HG02973 (cell line): Measurements from ENCODE around the gene ATRX.
"Not testable (repeated sequence)": the region's sequence is repeated elsewhere in the genome, so short reads cannot be mapped to it uniquely, and the experiment has no call there.

Experiments
- ATAC-seq: cut with Tn5 transposase; IDR thresholded peaks from one replicate; pipeline ENCODE4 v1.9.1; 2021; ENCODE audit warnings: moderate library complexity; ENCODE audit not compliant: unreplicated experiment

Gene ATRX

GRCh38 chrX:77785486-77786364 is at the start of gene ATRX:
Gene ATRX, minus strand, starts transcription at chrX:77786216. Its CDS starts 215 bp downstream, at chrX:77786001.
- peak; percentile 95 for ATAC-seq

- not testable (repeated sequence) for ATAC-seq
Observed at GRCh38 chrX:77831544-77831943, 45.5 kb upstream of the ATRX start.

- ATAC-seq, result not testable (repeated sequence)
Observed at GRCh38 chrX:77821989-77822388, 36.0 kb upstream of the ATRX start.

- ATAC-seq, result no peak
Observed at GRCh38 chrX:77820091-77820727, 34.2 kb upstream of the ATRX start.

GRCh38 chrX:77814210-77814609 is 28.2 kb upstream of the ATRX start:
- no peak for ATAC-seq

- ATAC-seq, result no peak
Observed at GRCh38 chrX:77802201-77802600, 16.2 kb upstream of the ATRX start.

- no peak for ATAC-seq
Observed at GRCh38 chrX:77795124-77795523, 9.1 kb upstream of the ATRX start.

GRCh38 chrX:77793946-77794345 is 7.9 kb upstream of the ATRX start:
- no peak for ATAC-seq

- ATAC-seq, result no peak
Observed at GRCh38 chrX:77788050-77788449, 2.0 kb upstream of the ATRX start.

GRCh38 chrX:77786365-77786680 is 307 bp upstream of the ATRX start:
- peak; percentile 8 for ATAC-seq

- ATAC-seq, result no peak
Observed at GRCh38 chrX:77779695-77780094, 6.3 kb downstream of the ATRX start.

GRCh38 chrX:77776659-77777058 is 9.4 kb downstream of the ATRX start:
- ATAC-seq, result no peak

GRCh38 chrX:77771601-77772000 is 14.4 kb downstream of the ATRX start:
- no peak for ATAC-seq

GRCh38 chrX:77768787-77769186 is 17.2 kb downstream of the ATRX start:
- ATAC-seq, result no peak

- ATAC-seq, result not testable (repeated sequence)
Observed at GRCh38 chrX:77766212-77766611, 19.8 kb downstream of the ATRX start.

- no peak for ATAC-seq
Observed at GRCh38 chrX:77755561-77755960, 30.5 kb downstream of the ATRX start.

GRCh38 chrX:77753942-77754341 is 32.1 kb downstream of the ATRX start:
- ATAC-seq, result not testable (repeated sequence)

GRCh38 chrX:77749695-77750094 is 36.3 kb downstream of the ATRX start:
- ATAC-seq, result no peak

GRCh38 chrX:77743720-77744119 is 42.3 kb downstream of the ATRX start:
- no peak for ATAC-seq

- no peak for ATAC-seq
Observed at GRCh38 chrX:77742788-77743476, 43.1 kb downstream of the ATRX start.

- no peak for ATAC-seq
Observed at GRCh38 chrX:77740376-77740905, 45.6 kb downstream of the ATRX start.

- ATAC-seq, result no peak
Observed at GRCh38 chrX:77733342-77733741, 52.7 kb downstream of the ATRX start.
